ENCODE data around the gene CBLN2.

DNA sequence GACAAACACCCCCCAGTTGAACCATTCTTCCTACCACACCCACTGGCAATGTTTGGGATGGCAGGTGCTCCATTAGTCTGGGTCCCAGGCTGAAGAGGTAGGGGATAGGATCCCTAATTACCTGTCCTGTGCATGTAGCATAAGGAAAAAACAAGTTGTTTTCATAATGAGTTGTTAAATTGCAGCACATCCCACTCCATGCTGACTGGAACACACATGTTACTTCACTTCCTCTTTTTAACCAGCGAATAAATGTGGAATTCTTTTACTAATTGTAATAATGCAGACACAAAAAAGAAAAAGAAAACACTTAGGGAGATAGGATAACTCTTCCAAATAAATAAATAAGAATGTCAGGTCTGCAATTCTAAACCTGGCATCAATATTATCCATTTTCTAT is 11.8 kb upstream of the CBLN2 start:
- TF ChIP-seq, protein P1, sequence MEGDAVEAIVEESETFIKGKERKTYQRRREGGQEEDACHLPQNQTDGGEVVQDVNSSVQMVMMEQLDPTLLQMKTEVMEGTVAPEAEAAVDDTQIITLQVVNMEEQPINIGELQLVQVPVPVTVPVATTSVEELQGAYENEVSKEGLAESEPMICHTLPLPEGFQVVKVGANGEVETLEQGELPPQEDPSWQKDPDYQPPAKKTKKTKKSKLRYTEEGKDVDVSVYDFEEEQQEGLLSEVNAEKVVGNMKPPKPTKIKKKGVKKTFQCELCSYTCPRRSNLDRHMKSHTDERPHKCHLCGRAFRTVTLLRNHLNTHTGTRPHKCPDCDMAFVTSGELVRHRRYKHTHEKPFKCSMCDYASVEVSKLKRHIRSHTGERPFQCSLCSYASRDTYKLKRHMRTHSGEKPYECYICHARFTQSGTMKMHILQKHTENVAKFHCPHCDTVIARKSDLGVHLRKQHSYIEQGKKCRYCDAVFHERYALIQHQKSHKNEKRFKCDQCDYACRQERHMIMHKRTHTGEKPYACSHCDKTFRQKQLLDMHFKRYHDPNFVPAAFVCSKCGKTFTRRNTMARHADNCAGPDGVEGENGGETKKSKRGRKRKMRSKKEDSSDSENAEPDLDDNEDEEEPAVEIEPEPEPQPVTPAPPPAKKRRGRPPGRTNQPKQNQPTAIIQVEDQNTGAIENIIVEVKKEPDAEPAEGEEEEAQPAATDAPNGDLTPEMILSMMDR (conservative IDR thresholded peaks at IDR 0.05 in 1 of 2, IDR thresholded peaks at IDR 0.05 in 1 of 2; ENCODE audit: low read depth in 1 of 2, low read length in 2 of 2), result no peak
- TF ChIP-seq EZH2 (IDR thresholded peaks at IDR 0.05; ENCODE audit: low read length, missing control alignments), result no peak
